ENCODE measurements around the gene ACTRT2.

ACTRT2 gene

DNA sequence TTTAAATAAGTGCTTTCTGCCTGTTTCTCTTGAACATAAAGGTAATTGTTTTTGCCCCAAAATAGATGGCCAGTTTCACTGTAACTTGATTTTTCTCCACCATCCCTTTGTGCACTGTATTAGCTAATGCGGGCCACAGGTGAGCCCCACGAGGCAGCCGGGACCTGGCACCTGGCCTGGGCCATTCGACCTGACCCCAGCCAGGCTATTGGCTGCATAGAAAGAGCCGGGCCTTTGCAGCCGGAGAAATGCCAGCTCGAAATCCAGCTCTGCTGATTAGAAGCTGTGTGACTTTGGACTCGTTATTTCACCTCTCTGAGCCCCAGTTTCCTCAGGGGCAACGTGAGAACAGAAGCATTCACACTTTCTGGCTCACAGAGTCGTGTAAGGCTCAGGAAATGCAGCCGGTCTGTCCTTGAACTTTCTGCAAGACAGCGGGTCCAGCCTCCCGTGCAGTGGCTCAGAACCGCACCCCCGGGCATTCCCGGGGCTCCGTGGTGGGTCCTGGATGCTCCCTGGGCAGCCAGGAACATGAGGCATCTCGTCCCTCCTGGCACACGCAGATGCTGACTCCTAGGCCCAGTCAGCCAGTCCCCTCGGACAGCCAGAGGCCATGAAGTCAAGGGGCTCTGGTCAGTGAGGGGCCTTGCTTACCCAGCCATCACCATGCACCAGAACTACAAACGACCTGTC is 37.4 kb upstream of the ACTRT2 start:
- no peak for DNase-seq (ENCODE audit: low read depth)

DNA sequence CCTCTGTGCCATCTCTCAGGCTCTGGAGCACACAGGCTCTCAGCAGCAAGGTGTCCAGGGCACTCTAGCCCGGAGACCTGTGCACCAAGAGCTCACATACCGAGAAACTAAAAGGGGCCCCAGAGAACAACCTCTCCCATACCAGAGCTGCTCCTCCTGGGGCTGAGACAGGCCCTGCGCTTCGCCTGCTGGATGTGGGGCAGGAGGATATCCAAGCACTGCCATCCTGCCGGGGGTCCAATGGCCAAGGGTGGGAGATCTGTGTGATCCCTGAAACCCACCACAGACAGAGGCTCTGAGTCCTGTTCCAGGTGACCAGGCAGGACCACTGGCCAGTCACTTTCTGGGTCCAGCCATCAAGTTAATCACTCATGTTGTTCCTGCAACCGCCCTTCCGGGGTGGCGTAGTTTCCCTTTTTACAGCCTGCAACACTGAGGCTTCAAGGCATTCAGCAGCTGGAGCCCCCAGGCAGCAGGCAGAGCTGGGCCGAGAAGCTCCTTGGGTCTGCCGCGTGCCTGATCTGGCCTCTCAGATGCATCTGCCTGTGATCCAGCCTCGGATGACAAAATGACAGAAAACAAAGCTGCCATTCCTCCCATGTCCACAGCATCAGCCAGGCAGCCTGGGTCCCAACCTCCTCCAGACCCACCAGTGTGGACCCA is 36.7 kb upstream of the ACTRT2 start:
- DNase-seq (ENCODE audit: low read depth): no peak

DNA sequence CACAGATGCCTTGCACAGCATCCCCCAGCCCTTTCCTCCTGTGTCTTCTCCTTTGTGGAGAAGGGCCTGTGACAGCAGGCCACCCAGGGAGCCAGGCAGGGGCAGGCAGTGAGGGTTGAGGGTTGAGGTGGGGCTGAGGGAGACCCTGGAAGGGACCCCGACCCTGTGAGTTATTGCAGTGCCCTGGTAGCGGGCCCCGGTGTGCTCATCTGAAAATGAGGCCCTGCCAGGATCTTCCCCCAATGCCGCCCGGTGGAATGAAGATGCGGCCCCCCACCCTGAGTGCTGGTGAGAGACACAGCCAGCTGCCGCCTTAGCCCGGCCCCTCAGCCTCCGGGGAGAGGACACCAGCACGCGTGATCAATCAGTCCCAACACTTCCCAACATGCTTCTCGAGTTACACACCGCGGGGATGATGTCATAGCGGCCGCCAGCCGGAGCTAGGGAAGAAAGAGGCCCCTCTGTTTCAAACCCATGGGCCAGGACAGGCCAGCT is 36.2 kb upstream of the ACTRT2 start:
- no peak for DNase-seq (ENCODE audit: low read depth)

DNA sequence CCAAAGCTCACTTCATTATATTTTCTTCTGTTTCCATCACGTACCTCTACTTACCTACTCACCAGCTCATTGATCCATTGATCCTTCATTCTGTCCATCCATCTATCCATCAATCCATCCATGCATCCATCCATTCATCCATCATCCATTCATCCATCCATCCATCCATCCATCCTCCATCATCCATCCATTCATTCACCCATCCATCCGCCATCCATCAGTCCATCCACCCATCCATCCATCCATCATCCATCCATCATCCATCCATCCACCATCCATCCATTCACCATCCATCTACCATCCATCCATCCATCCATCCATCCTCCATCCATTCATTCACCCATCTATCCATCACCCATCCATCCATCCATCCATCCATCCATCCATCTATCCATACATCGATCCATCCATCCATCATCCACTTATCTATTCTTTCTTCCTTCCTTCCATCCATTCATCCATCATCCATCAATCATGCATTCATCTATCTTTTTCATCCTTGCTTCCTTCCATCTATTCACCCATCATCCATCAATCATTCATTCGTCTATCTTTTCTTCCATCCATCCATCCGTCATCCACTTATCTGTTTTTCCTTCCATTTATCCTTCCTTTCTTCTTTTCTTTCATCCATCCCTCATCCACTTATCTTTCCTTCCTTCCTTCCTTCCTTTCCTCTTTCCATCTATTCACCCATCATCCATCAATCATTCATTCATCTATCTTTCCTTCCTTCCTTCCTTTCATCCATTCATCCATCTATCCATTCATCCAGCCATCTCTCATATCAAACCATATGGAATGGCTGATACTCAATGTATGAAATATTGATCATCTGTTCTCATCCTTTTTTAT is 35.3 kb upstream of the ACTRT2 start:
- DNase-seq (ENCODE audit: low read depth): no peak

DNA sequence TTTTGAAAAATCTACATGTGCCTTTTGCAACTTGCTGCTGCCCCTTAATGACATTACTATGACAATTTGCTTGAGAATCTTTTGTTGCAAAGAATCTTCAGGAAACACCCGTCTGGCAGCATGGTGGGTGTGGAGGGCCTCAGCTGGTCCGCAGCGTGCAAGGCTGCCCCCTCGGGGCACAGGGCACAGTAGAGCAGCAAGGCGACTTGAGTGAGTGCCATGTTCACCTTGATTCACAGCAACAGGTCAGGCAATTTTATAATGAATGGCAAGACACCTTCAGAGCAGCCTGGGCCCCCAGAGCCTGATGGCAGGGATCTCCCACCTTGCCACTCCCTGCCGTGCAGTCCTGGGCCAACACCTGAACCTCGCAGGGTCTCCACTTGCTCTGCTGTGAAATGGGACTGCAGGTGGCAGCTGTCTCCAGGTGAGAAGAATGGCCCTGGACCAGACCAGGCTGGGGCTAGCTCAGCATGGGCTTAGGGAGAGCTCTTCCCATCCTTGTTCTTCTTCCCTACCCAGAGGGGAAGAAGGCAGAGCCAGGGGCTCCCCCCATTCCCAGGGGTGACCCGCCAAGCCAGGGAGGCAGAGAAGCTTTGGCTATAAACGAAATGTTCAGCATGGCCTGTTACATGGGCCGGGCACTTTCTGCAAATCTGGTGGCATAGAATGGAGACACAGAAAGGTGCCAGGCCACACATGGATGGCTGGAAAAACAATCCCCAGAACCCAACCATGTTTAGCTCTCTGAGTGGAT is 34.5 kb upstream of the ACTRT2 start:
- DNase-seq (ENCODE audit: low read depth): no peak

DNA sequence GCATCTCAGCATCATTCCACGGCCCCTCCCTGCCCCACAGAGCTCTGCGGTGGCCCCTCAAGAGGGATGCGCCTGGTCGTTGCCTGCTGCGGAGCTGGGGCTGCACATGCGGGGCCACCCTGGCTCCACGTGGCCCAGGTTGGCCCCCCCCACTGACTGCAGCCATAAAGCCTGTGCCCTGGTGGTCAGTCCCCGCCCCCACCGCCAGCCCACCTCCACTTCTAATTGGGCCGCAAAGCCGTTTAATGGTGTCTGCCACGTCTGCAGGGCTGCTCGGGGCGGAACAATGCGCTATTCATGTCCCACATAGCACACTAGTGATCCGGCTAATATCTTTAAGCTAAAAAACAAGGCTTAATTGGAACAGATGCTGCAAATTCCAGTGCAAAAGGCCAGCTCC is 33.5 kb upstream of the ACTRT2 start:
- DNase-seq (ENCODE audit: low read depth): no peak

DNA sequence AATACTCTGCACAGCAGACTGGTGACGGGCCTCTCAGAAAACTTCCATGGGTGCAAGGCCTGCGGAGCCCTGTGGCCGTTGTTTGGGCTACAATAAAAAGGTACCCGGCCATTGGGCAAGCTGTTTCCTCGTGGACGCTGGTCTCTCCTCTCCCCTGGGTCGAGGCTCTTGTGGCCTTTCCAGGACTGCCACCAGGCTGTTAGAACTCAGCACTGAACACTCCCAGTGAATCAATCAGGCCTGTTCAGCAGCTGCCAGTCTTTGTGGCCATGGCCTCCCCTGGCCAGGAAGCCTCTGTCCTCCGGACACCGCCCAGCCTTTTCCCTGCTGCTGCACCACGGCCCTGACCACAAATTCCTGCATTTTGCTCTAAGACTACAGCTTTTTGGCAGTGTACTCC is 33.0 kb upstream of the ACTRT2 start:
- no peak for DNase-seq (ENCODE audit: low read depth)

DNA sequence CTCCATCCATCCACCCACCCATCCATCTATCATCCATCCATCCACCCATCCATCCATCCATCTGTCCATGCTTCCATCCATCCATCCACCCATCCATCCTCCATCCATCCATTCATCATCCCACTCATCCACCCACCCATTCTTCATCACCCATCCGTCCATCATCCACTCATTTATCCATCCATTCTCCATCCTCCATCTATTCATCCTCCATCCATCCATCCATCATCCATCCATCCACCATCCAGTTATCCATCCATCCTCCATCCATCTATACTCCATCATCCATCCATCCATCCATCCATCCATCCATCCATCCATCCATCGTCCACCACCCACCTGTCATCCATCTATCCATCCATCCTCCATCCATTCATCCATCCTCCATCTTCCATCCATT is 32.1 kb upstream of the ACTRT2 start:
- no peak for DNase-seq (ENCODE audit: low read depth)

DNA sequence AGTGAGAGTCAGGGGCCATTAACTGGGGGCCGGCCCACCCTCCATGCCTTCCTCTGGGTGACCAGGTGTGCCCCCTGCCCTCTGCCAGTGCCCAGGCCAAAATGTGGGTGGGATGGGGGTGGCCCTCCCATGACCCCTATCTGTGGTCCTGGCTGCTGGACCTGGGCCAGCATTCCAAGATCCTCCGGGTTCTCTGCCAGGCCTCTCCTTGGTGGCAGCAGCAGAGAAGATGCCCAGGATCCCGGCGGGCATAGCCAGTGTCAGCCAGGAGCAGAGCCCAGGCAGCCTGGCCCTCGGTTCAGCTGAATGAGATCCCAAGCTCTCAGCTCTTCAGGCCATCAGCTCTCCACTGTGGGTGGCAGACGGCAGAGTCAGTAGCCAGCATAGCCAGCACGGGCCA is 31.3 kb upstream of the ACTRT2 start:
- no peak for DNase-seq (ENCODE audit: low read depth)

DNA sequence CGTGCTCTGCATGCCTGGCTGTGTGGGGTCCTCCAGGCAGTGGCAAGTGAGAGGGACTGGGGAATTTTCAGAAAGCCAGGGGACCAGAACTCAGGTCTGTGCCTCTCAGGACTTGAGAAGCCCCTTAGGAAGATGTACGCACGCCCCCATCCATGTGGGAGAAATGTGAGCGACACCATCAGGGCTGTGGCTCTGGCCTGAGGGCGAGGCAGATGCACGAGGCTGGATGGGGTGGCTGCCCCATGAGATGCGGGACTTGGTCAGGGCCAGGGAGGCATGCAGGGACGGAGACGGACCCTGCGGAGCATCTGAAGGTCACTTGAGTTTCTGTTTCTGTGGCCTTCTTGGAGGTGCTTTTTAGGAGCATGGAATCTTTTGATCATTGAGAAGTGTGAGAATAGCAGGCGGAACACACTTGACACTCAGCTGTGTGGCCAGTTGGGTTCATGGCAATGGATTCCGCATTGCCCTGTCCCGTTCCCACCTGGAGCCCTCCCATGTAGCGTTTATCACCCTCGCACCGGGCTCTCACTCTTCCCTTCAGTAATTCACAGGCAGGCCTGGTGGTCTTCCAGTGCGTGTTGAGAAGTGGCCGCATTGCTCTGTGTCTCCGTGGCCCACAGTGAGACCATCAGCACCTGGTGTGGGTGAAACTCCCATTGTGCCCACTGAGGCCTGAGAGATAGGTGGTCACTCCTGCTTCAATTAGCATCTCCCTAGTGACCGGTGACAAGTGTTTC is 30.7 kb upstream of the ACTRT2 start:
- no peak for DNase-seq (ENCODE audit: low read depth)

DNA sequence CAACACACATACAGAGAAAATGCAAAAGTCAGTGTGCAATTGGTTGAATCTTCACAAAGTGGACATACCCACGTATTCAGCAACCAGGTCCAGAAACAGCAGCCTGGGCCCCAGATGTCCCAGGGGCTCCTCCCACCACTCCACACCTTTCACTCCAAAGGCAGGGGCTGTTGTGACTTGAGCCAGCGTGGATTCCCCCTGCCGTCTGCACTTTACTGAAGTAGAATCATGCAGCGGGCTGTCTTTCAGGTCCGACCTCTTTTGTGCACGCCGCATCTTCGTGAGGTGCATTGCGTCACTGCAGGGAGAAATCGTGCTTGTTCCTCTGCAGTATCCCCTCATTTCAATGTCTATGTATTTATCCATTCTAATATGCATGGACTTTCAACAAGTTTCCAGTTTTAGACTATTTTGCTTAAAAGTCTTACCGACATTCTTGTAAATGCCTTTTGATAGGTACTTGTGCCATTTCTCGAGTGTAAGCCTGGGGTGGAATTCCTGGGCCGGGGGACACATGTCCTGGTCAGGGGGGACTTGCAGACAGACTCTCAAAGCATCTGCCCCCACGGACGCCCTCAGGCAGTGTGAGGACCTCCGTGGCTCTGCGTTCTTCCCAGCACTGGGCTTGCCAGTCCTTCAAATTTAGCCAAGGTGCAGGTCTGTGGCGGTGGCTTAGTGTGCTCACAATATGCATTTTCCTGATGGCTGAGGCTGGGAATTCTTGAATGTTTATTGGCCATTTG is 29.3 kb upstream of the ACTRT2 start:
- no peak for DNase-seq (ENCODE audit: low read depth)

DNA sequence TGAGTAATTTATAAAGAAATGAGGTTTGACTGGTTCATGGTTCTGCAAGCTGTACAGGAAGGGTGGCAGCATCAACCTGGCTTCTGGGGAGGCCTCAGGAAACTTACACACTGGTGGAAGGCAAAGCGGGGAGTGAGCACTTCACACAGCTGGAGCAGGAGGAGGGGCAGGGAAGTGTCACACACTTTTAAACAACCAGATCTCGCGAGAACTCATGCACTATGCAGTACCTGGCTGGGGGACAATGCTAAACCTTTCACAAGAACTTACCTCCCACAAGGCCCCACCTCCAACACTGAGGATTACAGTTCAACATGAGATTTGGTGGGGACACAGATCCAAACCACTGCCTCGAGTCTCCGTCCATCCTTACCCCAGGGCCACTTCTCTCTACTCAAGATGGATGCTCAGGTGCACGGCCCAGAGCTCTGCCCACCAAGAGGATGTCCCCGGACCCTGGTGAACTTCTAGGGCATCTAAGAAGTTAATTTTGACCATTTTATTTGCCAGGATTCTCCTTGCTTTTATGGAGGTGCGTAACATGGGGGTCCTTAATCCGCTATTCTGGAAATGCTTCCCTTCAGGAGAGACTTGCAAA is 22.7 kb upstream of the ACTRT2 start:
- no peak for DNase-seq (ENCODE audit: low read depth)

DNA sequence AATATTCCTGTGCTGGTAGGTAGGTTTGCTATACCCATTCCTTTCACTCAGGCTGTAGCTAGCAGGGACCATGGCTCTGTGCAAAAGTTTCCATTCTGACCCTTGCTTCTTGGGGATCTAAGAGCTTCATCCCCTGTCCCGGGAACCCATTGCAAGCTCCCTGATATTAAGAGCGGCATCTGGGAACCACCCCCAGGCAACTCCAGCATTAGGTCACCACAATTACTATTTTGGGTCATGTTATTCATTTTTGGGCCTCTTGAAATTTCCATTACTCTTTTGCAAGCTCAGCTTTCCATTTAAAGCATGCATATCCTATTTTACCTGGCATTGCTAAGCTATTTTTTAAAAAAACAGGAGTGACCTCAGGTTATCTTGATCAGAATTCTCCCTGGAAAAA is 22.1 kb upstream of the ACTRT2 start:
- DNase-seq (ENCODE audit: low read depth): no peak

DNA sequence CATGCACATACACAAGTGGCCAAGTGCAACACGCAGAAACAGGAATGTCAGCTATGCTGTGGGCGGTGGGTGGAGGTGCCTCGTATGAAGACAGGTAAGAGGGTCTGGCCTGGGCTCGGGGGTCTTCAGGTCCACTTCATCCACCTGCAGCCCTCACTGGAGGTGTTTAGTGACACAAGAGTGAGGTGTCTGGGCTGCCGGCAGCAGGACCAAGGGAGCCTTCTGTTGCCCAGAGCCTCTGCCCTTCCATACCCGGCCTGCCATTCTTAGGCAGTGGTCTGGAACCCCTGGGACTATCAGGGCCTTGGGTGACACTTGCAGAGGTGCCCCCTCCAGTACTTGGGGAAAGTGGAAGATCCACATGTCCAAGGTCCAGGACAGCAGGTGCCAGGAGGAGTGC is 21.7 kb upstream of the ACTRT2 start:
- no peak for DNase-seq (ENCODE audit: low read depth)

DNA sequence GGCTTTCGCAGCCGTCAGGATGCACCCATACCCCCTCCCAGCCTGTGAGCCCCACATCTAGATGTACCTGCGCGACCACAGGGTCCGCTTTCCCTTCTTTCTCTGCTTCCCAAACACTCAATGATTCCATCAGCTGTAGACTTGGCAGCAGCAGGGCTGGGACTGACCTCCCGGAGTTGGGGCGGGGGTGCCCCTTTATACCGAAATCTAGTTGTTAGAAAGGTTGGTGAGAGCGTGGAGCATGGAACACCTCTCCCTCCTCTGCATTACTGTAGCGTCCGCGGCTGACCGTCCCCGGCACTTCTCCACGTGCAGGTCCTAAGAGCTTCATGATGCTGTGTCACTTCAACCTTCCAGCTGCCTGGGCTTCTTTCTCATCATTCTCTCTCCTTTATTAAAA is 21.1 kb upstream of the ACTRT2 start:
- DNase-seq (ENCODE audit: low read depth): no peak

DNA sequence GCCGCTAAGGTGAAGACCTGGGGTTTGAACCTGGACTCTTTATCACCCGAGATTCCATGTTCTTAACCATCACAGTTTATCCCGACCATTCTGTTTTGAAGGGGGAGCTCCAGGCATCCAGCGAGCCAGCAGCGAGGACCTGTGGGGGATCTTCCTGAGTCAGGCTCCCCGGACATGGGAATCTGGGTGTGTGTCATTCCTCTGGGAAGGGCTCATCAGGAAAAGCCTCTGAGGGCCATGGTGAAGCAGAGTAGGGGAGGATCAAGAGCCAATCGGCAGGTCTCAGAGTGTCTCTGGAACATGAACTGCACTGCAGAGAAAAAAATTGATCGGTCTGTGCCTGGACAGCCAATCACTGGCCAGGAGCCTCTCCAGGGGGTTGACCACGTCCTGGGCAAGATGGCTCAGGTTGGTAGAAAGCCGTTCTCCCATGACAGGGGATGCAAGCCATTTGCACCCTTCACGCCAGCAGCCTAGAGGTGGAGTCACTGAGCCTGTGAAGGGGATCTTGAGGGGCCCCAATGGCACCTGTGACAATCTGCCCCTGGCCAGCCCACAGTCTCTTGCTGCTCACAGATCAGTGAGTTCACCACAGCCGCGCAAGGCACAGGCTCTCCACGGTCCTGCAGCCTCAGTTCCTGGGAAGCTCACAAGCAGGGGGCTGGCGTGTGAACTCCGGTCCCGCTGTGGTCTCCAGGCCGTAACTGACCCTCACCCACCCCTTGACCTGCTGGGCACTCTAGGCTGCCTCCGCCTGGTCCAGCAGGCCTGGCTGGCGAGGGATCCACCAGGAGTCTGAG is 20.4 kb upstream of the ACTRT2 start:
- no peak for DNase-seq (ENCODE audit: low read depth)

DNA sequence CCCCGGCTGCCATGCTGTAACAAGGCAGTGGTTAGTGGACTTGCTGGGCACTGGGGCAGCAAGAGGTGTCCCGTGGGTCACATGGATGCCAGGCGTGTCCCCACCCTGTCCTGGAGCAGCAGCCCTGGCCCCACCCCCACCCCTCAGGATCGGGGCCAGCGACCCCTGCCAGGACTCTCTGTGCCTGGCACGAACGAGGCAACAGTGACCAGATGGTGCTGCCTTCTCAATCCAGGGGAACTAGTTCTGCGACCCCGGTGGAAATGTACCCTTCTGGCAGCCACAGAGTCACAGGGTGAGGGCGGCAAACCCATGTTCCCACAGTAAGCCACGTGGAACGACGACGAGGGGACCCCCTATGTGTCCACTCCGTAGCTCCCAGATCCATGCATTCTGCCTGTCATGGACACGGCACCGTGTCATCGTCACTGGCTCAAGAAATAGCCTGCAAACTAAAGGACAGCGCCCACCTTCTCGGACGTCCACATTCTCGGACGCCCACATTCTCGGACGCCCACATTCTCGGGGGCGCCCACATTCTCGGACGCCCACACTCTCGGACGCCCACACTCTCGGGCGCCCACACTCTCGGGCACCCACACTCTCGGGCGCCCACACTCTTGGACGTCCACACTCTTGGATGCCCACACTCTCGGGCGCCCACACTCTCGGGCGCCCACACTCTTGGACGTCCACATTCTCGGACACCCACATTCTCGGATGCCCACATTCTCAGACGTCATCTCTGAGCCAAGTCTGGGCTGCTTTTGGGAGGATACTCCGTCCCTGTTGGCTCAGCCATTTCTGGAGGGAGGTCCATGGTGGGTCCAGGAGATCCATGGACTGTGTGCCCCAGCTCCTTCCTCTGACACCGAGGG is 19.6 kb upstream of the ACTRT2 start:
- no peak for DNase-seq (ENCODE audit: low read depth)

DNA sequence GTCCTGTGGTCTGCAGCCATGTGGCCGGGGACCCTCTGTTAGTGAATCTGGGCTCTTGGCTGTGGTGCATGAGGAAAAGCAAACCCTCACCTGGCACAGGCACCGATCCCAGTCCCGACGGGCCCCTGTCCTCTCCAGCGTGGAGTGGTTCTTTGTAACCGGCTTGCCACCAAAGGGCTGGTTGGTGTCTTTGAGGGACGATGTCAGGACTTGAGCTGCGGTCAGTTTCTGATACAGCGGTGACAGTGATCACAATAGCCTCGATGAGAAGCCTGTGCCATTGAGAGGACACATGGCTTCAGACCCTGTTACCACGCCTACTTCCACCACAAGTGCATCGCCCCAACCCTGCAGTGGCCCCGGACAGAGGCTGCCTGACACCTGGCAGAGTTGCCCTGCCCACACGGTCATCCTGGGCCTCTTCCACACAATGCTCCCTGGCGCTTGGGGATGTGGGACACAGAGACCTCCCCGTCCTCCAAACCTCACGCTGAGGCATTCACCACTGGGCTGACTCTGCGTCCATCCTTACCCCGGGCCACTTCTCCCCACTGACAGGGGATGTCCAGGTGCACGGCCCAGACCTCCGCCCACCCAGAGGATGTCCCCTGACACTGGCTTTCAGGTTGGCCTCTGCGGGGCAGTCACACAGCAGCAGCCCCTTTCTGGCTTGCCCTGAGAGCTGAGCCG is 18.8 kb upstream of the ACTRT2 start:
- DNase-seq (ENCODE audit: low read depth): no peak

Measured in activated T-helper 9 cell treated with anti-CD3 and anti-CD28 coated beads, Interleukin-2, amount 50 U/mL, for 16 hours (primary cell).